ENCODE measurements around the gene ATP8B4.

ATP8B4 gene

GRCh38 chr15:49908236-49908932 lies 210.6 kb downstream of the ATP8B4 start:
- Histone ChIP-seq H3K9me2 (replicated peaks; ENCODE audit: low read depth, low read length) (no peaks in the 10 kb centered on the region), H4K20me1 (ENCODE audit: insufficient read depth, low read length, poor library complexity, severe bottlenecking) (no peaks in the 10 kb centered on the region), H3K4me3 (ENCODE audit: low read length, poor library complexity, severe bottlenecking) (no peak overlapping the region), H3K79me2 (ENCODE audit: insufficient read depth, low read length) (no peaks in the 10 kb centered on the region), H2AFZ (ENCODE audit: low read length) (no peak overlapping the region), H3K36me3 (ENCODE audit: insufficient read depth, low read length) (no peaks in the 10 kb centered on the region), H3F3A (ENCODE audit: low read depth) (no peaks in the 10 kb centered on the region), H3K27me3 (ENCODE audit: insufficient read depth, low read length, poor library complexity, severe bottlenecking) (no peaks in the 10 kb centered on the region), H3K9ac (ENCODE audit: low read depth, low read length, poor library complexity, severe bottlenecking) (no peak overlapping the region), H3K4me1 (ENCODE audit: insufficient read depth, low read length, poor library complexity, severe bottlenecking) (no peaks in the 10 kb centered on the region), H3K9me3 (ENCODE audit: insufficient read depth, low read depth, low read length) (no peaks in the 10 kb centered on the region), H3K4me2 (ENCODE audit: low read depth, low read length, poor library complexity, severe bottlenecking) (no peak overlapping the region)
- no peak for TF ChIP-seq EZH2phosphoT487 (IDR thresholded peaks at IDR 0.05; ENCODE audit: borderline replicate concordance)
- TF ChIP-seq, protein P1, sequence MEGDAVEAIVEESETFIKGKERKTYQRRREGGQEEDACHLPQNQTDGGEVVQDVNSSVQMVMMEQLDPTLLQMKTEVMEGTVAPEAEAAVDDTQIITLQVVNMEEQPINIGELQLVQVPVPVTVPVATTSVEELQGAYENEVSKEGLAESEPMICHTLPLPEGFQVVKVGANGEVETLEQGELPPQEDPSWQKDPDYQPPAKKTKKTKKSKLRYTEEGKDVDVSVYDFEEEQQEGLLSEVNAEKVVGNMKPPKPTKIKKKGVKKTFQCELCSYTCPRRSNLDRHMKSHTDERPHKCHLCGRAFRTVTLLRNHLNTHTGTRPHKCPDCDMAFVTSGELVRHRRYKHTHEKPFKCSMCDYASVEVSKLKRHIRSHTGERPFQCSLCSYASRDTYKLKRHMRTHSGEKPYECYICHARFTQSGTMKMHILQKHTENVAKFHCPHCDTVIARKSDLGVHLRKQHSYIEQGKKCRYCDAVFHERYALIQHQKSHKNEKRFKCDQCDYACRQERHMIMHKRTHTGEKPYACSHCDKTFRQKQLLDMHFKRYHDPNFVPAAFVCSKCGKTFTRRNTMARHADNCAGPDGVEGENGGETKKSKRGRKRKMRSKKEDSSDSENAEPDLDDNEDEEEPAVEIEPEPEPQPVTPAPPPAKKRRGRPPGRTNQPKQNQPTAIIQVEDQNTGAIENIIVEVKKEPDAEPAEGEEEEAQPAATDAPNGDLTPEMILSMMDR (conservative IDR thresholded peaks at IDR 0.05; ENCODE audit: low read length) = no peak

GRCh38 chr15:49906966-49907365 lies 212.1 kb downstream of the ATP8B4 start:
- H3F3A ChIP-seq (ENCODE audit: low read depth) = no peaks in the 10 kb centered on the region
- H3K36me3 ChIP-seq (ENCODE audit: insufficient read depth, low read length) = no peaks in the 10 kb centered on the region
- H3K27me3 ChIP-seq (ENCODE audit: insufficient read depth, low read length, poor library complexity, severe bottlenecking) = no peaks in the 10 kb centered on the region
- no peak overlapping the region for H3K4me3 ChIP-seq (ENCODE audit: low read length, poor library complexity, severe bottlenecking)
- H3K9ac ChIP-seq (ENCODE audit: low read depth, low read length, poor library complexity, severe bottlenecking) = no peak overlapping the region
- H3K4me1 ChIP-seq (ENCODE audit: insufficient read depth, low read length, poor library complexity, severe bottlenecking) = no peaks in the 10 kb centered on the region
- no peak for TF ChIP-seq EZH2phosphoT487 (IDR thresholded peaks at IDR 0.05; ENCODE audit: borderline replicate concordance)
- TF ChIP-seq, protein P1 (conservative IDR thresholded peaks at IDR 0.05; ENCODE audit: low read length) = no peak
- no peaks in the 10 kb centered on the region for H3K9me3 ChIP-seq (ENCODE audit: insufficient read depth, low read depth, low read length)
- no peaks in the 10 kb centered on the region for H4K20me1 ChIP-seq (ENCODE audit: insufficient read depth, low read length, poor library complexity, severe bottlenecking)
- H3K79me2 ChIP-seq (ENCODE audit: insufficient read depth, low read length) = no peaks in the 10 kb centered on the region
- H2AFZ ChIP-seq (ENCODE audit: low read length) = no peak overlapping the region
- H3K4me2 ChIP-seq (ENCODE audit: low read depth, low read length, poor library complexity, severe bottlenecking) = no peak overlapping the region
- H3K9me2 ChIP-seq (replicated peaks; ENCODE audit: low read depth, low read length) = no peaks in the 10 kb centered on the region

DNA sequence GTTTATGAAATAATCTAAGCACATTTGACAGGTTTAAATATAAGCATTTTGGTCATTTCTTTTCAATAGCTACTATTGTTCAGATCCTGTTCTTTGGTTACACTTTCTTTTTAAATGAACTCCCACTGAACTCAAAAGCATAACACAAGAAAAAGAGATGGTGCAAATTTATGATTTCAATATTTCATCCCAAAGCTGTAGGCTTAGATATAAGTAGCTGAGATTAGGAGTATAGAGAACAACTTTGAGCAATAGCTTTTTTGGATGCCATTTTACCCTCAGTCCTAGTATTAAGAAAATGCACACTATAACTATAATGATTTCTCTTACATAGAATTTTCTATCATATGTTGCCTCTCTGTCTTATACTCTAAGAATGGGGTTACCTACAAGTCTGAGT lies 213.8 kb downstream of the ATP8B4 start:
- no peak for TF ChIP-seq EZH2phosphoT487 (IDR thresholded peaks at IDR 0.05; ENCODE audit: borderline replicate concordance)
- TF ChIP-seq, protein P1 (conservative IDR thresholded peaks at IDR 0.05; ENCODE audit: low read length) = no peak
- no peaks in the 10 kb centered on the region for H3K27me3 ChIP-seq (ENCODE audit: insufficient read depth, low read length, poor library complexity, severe bottlenecking)

More for the DNA sequence above, 213.8 kb downstream of the ATP8B4 start:
- no peaks in the 10 kb centered on the region for H3K4me1 ChIP-seq (ENCODE audit: insufficient read depth, low read length, poor library complexity, severe bottlenecking)
- H3K79me2 ChIP-seq (ENCODE audit: insufficient read depth, low read length) = no peaks in the 10 kb centered on the region
- H3K4me2 ChIP-seq (ENCODE audit: low read depth, low read length, poor library complexity, severe bottlenecking) = no peak overlapping the region
- no peak overlapping the region for H2AFZ ChIP-seq (ENCODE audit: low read length)
- no peak overlapping the region for H3K9ac ChIP-seq (ENCODE audit: low read depth, low read length, poor library complexity, severe bottlenecking)
- H4K20me1 ChIP-seq (ENCODE audit: insufficient read depth, low read length, poor library complexity, severe bottlenecking) = no peaks in the 10 kb centered on the region
- no peaks in the 10 kb centered on the region for H3K9me3 ChIP-seq (ENCODE audit: insufficient read depth, low read depth, low read length)
- H3K9me2 ChIP-seq (replicated peaks; ENCODE audit: low read depth, low read length) = no peaks in the 10 kb centered on the region
- H3F3A ChIP-seq (ENCODE audit: low read depth) = no peaks in the 10 kb centered on the region
- H3K4me3 ChIP-seq (ENCODE audit: low read length, poor library complexity, severe bottlenecking) = no peak overlapping the region
- H3K36me3 ChIP-seq (ENCODE audit: insufficient read depth, low read length) = no peaks in the 10 kb centered on the region

All from Loucy (cell line).